Dedifferentiated amniotic fluid mesenchymal stem cell (primary cell): Measurements from ENCODE around the gene WNK2.

Experiments used
- DNase-seq: peaks from one replicate; pipeline ENCODE4 v3.0.0-alpha.2; 2016; ENCODE audit errors: extremely low spot score

The WNK2 gene

DNA sequence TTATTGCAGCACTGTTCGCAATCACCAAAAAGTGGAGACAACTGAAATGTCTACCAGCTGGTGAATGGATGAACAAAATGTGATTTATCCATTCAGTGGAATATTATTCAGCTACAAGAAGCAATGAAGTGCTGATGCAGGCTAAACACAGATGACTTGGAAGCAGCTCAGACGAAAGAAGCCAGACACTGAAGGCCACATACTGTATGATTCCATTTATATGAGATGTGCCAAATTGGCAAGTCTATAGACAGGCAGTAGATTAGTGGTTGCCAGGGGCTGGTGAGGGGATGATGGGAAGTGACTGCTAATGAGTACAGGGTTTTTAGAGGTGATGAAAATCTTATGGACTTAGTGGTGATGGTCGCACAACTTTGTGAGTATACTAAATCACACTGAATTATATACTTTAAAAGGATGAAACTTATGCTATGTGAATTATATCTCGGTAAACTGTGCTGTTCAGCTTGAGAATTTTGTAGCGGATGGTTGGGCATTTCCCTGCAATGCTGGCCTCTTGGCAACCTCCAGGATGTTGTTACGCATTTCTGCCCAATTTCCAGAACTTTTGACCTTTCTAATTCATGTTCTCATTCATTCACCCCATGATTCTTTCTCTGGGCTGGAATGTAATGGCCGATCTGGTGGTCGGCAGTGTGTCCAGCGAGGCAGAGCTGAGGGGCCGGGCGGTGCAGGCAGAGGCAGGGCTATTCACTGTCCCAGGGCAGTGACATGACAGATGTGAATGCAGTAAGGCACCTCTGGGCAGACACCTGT is 22.0 kb upstream of the WNK2 start:
- DNase-seq: no peak

DNA sequence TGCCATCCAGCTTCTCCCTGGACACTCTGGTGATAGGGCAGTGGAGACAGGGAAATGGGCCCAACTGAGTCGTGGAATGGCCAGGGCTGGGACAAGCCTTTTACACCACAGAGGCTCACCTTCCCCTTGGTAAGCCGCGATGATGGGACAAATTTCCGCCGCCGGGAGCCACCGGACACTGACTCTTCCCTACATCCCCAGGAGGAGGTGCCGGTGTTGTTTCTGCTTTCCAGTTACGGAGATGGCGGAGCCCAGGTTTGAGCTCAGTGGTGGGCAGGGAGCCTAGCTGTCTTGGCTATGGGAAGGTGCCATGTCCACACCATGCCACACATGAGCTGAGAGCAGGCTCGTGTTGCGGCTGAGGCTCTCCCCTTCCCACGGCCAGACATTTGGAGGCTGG is 19.9 kb upstream of the WNK2 start:
- no peak for DNase-seq

DNA sequence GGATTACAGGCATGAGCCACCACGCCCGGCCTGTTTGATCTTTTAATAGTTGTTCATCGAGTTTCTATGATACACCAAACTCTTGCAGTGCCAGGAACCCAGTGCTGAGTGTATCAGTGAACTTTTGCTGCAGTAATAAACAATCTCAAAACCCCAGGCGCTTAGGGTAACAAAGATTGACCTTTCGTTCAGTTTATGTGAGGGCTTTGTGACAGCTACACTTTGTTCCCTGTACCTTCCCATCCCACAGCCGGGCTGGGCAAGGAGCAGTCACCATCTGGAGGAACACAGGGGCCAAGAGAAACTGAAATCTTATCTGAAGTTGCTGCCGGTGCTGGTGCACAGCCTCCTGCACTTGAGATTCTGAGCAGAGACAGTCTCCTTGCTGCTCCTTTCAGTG is 17.2 kb upstream of the WNK2 start:
- no peak for DNase-seq

DNA sequence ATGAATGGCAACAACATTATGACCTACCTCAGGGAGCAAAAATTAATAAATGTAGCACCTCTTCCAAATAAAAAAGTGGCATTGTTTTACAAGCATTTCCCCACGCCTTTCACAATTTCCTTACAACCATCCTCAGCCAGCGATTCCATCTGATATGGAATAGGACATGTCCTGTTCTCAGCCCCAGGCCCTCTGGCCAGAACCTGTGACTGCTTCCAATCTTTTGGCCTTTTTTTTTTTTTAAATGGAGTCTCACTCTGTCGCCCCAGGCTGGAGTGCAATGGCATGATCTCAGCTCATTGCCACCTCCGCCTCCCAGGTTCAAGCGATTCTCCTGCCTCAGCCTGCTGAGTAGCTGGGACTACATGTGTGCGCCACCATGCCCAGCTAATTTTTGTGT is 16.8 kb upstream of the WNK2 start:
- DNase-seq: no peak

DNA sequence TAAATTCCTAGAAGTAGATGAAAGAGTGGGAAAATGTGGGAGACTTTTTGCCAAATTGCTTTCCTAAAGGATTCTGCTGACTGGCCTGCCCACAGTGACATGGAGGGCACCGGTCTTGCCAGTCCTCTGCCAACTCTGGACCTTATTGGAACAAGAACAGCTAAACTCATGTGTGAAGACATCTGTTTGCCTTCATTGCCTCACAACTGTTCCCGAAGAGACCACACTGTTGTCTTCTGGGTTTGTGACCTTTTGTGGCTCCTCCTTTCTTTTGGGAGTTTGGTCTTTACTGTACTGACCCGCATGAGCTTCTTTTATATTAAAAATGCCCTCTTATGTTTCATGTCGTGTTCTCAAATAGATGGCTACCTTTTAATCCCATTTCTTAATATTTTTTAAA is 16.1 kb upstream of the WNK2 start:
- DNase-seq: no peak

DNA sequence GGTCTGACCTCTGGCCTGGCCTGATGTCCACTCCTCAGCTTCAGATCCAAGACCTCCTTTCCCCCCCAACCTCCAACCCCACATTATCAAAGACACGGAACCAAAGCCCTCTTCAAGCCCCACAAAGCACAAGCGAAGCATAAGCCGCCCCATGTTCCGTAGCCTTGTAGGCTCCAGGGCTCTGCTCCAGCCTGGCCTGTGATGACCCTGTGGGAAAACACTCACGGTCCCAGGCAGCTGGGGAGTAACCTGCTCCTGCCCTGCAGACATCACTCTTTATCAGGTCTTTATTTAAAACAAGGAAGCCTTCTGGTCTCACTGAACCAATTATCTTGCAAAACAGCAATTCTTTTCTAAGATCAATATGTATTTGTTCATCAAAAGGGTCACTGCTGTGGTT is 15.4 kb upstream of the WNK2 start:
- no peak for DNase-seq

DNA sequence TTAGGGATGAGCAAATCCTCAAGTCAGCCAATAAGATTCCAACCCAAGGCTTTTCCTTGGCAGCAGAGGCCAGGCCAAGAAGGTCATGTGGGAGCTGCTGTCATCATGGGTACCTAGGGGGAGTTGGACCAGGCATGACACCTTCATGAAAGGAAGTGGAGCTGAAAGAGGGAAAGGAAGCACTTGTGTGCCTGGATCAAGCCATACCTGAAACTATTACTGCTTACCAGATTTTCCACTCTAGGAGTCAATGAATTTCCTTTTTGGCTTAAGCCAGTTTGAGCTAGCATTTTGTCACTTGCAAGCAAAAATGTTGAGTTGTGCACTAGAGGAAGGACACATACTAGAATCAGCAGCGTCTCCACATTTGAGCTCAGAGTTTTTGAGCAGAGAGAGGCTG is 14.5 kb upstream of the WNK2 start:
- DNase-seq: no peak

DNA sequence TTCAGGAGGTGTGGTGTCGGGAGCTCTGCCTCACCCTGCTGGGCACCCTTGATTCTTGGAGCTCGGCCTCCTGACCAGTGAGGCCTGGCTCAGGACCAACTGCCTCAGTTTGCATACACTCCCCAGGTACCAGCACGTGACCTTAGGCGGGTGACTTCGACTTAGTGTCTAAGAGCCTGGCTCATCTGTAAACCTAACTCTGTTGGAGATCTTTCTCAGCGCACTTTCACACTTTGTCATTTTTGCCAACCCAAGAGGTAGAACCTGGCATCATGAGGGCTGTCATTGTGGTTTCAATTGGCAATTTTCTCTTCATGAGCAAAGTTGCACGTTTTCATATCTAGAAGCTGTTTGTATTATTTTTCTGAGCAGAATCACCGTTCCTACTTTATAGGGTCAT is 13.4 kb upstream of the WNK2 start:
- no peak for DNase-seq

DNA sequence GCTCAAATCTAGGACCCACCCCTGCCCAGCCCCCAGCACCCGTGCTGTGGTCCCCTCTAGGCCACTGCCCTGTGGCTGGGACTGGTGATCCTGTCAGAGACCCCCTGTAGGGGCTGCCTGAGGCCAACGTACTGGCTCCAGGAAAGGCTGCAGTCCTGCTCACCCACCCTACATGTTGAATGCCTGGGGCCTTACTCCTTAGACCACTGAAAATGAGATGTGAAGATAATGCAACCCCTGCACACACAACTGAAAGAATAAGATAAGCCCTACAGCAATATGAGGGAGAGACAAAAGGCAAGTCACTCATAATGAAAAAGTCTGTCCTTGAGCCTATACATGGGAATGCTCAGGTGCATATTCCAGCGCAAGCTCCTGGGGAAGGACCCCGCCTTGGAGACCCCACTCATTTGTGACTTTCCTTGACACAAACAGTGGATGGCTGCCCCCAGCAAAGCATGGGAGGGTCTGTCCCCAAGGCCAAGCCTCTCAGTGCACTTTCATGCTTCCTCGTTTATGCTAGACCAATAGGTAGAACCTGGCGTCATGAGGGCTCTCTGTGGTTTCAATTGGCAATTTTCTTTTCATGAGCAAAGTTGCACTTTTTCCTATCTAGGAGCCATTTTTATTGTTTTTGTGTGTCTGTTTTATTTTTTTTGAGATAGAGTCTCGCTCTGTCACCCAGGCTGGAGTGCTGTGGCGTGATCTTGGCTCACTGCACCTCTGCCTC is 12.5 kb upstream of the WNK2 start:
- no peak for DNase-seq

DNA sequence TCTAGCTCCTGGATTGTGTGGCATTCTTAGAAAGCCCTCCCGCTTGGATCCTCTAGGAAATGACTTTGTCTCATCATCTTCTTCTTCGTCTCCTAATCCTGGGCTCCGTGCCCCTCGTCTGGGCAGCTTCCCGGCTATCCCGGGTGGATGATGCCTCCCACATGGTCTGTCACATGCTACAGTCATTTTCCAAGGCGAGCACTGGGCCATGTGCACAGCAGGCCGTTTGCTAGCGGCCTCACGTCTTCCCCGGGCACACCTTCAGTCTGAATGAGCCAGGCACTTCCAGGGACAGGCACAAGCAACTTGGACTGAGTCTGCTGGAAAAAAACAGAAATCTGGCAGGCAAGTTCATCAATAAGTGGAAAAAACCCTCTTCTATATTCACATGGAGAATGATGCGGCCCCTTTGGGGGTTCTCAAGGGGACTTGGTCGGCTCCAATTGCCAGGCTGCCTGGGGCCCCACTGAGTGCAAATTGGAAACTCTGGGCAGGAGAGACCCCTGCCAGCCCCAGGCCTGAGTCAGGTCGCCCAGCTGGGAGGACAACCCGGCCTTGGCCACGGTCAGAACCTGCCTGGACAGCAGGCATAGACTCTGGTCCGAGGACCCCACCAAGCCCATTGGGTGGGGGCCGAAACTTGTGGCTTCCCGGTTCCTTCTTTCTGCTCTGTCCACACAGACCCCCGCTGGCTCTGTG is 11.1 kb upstream of the WNK2 start:
- DNase-seq: no peak

DNA sequence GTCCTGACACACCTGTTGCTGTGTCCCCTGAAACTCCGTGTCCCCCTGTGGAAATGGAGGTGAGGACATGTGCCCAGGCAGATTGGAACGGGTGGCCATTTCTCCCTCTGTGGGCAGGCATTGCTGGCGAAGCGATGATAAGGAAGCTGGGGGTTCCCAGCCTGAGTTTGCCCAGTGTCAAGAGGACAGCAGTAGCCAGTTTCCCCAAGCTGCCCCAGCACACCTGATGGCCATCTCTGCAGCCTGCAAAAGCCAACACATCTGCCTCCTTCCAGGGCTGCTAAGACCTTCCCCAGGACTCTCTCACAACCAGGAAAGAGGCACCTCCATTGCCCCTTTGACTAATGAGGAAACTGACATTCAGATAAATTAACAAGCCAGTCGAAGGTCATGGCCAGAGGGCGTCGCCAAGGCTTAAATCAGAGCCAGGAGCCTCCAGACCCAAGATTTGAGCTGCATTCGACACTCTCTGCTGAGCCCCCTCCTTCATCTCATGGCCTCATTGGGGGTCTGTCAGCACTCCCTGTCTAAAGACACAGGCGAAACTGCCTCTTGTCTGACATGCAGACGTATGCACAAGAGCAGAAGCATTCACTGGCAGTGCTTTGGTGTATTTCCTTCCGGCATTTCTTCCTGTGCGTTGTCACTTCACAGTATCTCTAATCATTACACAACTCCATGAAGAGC is 10.4 kb upstream of the WNK2 start:
- no peak for DNase-seq

DNA sequence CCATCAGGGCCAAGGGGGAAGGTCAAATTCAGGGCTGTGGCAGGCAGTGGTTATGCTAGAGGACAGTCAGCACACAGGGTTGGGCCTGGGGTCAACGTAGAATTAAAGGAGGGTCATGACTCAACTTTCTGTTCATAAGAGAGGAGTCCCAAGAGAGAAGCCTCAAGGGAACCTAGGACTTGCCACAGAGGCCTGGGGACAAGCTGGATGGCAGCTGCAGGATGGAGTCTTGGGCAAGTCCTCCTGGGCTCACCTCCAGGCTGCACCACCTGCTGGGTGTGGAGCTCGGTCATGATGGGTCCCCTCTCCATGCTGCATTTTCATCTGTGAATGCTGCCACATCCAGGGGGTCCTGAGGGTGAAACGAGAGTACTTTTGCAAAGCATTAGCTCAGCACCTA is 9.0 kb upstream of the WNK2 start:
- DNase-seq: no peak

DNA sequence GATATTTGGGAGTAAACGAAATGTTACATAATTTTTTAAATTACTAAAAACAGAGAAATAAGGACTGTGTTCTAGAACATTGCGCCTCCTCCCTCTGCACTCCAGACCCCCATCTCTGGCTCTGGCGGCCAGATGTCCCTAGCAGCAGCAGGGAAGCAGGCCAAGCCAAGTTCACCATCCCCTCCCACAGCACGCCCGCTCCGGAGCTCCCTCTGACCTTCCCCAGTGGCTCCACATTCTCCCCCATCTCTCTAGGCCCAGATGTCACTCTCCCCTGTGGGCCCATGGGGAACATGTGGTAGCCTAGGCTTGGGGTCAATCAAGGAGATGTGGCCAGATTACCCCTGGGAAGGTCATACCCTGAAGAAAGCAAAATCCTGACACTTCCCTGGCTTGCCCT is 6.3 kb upstream of the WNK2 start:
- DNase-seq: no peak

DNA sequence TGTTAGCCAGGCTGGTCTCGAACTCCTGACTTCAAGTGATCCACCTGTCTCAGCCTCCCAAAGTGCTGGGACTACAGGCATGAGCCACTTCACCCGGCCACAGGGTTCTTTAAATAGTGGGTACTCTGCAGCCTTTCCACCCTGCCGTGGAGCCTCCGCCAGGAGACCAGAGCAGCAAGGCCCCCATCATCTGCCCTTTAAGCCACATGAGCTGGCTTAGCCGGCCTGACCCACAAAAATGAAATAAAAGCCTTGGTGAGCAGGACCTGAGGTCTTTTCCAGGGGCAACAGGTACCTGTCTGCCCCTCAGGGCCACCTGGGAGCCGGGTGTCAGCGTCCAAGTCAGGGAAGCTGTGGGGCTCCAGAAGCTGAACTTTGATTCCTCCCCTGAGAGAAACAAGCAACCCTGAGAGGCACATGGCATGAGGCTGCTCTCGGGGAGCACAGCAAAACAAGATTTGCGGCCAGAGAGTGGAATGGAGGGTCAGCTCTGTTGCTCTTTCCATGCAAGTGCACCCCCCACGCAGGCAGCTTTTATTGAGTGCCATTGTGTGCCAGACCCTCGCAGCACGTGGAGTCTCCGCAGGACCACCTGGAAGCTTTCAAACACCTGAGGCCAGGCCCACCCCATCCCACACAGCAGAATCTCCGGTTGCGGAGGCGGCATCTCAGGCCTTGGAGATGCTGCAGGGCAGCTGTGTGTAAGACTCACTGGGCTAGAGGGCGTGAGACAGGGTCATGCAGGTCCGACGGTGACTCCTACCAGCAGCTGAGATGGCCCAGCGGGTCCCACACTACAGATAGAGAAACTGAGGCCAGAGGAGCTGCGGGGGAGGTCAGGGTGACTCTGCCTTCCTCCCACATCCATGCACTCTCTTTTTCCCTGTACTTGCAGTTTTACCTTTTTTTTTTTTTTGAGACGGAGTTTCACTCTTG is 4.8 kb upstream of the WNK2 start:
- no peak for DNase-seq

DNA sequence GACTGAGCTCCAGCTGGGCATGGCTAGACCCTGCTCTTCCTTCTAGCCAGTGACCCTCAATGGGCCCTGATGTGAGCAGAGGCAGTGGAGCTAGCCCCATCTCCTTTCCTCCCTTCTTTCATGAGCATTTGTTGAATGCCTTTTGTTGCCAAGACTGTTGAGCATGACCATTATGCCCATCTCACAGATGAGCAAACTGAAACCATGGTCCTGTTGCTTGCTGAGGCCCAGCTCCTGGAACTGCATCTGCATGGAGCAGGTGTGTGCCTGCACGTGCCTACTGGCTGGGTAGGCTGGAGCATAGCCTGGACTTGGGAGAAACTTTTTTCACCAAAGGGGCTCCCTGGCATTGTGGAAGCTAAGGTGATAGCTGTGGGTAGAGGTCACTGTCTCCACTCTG is 3.0 kb upstream of the WNK2 start:
- no peak for DNase-seq

DNA sequence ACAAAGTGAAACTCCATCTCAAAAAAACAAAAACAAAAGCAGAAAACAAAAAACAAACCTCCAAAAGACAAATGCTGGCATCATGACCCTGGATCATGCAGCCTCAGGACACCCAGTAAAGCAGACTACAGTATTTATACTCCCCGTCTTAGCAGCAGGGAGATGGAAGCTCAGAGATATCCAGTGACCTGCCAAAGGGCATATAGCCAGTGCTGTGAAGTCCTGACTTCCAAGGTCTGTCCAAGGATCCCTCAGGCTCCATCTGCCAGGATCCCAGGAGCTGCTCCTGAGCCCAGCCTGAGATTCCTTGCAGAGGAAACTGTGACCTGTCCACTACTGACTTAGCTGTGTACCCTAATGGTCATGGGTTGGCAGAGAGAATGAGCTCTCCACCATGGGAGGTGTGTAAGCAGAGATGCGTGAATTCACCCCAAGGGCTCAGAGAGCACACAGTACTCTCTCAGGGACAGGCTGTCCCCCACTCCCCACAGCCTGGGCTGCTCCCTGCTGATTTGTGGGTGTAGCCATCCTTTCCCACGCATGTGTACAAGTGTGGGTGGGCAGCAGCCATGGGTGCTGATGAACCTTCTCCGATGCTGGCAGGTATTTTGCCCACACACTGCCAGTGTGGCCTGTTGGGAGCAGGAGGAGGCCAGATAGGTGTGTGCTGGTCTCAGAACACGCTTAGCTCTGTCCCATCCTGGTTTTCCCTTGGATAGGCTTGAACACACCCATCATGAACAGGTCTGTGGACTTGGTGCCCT is 2.1 kb upstream of the WNK2 start:
- no peak for DNase-seq

DNA sequence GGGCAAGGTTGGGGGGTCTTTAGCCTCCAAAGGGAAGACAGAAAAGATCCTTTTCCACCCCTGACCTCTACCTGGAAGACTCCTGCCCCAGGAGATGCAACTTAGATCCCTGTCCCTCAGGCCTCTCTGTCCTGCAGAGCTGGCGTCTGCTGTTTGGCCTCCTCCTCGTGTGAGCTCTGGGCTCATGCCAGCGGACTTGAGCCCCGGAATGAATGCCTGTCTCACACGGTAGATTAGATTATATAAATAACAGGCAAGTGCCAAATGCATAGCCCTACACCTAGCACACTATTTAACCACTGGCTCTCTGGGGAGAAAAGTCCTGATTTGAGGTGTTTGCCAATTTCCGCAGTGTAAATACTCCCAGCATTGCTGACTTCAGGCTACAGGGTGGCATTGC is 1.4 kb upstream of the WNK2 start:
- no peak for DNase-seq

DNA sequence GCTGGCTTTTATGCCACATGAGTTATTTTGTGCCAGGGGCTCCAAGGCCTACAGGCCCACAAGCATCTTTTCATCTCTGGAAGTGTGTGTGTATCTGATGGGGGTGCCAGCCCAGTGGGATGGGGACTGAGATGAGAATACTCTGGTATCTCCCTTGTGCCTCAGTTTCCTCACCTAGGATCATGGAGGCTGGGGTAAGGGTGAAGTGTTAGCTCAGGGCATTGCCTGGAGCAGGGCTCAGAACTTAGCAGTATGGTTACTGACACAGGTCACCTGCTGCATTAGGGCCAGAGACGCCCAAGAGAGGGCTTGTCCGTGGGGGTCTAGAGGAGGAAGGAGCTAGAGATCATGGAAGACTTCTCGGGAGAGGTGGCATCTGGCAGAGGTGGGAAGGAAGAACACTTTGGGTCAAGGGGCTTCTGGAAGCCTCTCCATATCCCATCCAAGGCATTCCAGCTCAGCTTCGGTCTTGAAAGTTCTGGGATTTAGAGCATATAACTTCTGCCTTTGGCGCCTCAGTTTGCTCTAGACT is 742 bp upstream of the WNK2 start:
- DNase-seq: no peak

DNA sequence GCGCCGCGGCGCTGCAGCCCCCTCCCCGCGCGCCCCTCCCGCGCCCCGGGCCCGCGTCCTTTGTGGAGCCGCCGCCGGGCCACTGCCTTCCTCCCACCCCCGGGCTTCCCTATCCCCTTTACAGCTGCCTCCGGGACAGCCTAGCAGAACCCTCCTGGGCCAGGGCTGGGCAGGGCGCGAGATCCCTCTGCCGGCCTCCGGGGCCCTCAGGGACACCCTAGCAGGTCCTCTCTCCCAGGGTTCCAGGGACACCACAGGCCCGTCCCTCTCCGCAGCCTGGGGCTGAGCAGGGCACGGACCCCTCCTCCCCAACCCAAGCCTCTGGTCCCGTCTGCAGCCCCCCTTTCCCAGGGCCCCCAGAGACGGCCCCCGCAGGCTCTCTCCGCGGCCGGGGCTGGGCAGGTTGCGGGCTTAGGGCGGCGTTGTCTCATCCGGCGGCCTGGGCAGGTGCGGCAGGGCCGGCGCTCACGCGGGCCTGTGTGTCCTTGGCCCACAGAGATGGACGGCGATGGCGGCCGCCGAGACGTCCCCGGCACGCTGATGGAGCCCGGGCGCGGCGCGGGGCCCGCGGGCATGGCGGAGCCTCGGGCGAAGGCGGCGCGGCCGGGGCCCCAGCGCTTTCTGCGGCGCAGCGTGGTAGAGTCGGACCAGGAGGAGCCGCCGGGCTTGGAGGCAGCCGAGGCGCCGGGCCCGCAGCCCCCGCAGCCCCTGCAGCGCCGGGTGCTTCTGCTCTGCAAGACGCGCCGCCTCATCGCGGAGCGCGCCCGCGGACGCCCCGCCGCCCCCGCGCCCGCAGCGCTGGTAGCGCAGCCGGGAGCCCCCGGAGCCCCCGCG is 710 bp downstream of the WNK2 start:
- no peak for DNase-seq
